HCT116 (cell line): ENCODE results near the gene NOSIP. TPM values are rescaled to one million over a fixed set of nuclear protein-coding genes. Genes with fewer than 3 reads are reported as not detected.

ENCODE experiments used
- ATAC-seq: fragments of 200-7000 bp; cut with Tn5 transposase; 2 replicates; pipeline ENCODE4 v1.9.1; 2020; ENCODE audit warnings: mild to moderate bottlenecking, moderate library complexity
- BruUV-seq: library from RNA; stranded (reverse); fragments of 400-500 nt; replicated peaks from 2 replicates; lab custom pipeline; 2021; lab: Mats Ljungman, UMichigan
- CTCF ChIA-PET: fragments of 300-600 bp; sonication (Branson Sonifier 250); formaldehyde crosslinking; loops from one replicate; lab custom pipeline; 2021; ENCODE audit warnings: antibody characterized with exemption; lab: Charles Lee
- POLR2A ChIA-PET: fragments of 300-600, 350-600 bp; sonication (Branson Sonifier 250); formaldehyde crosslinking; loops from one replicate; lab custom pipeline; 2021; ENCODE audit warnings: antibody characterized with exemption; lab: Charles Lee
- RAD21 ChIA-PET, 2 experiments: fragments of 300-600 bp; sonication (Branson Sonifier 250); formaldehyde crosslinking; loops; one replicate each; lab custom pipeline; 2023; ENCODE audit warnings: low total read pairs in 2 of 2; ENCODE audit not compliant: uncharacterized antibody in 2 of 2, unreplicated experiment in 2 of 2, low non-redundant PET in 1 of 2; lab: Charles Lee
- DNase-seq: peaks from one replicate; pipeline ENCODE4 v3.0.0-alpha.2; 2010; ENCODE audit warnings: low read depth, low spot score
- H2AFZ ChIP-seq: fragments of 200-600 bp; shearing (Covaris generic), sonication (generic); 2 replicates; pipeline ENCODE4 v1.6.1; 2017; ENCODE audit warnings: low read depth, mixed run types, mixed read lengths, antibody characterized with exemption, low read length; ENCODE audit not compliant: poor library complexity, severe bottlenecking
- H3K27ac ChIP-seq: 2 replicates; pipeline ENCODE4 v1.5.1; 2012; ENCODE audit warnings: low read depth, low read length
- H3K27me3 ChIP-seq: fragments of 200-600 bp; sonication (generic); 2 replicates; pipeline ENCODE4 v1.6.1; 2016; ENCODE audit warnings: mixed run types, low read length, mixed read lengths; ENCODE audit not compliant: insufficient read depth
- H3K36me3 ChIP-seq, 2 experiments: fragments of 200-500 bp in 1 of 2; fragments of 200-600 bp in 1 of 2; sonication (Bioruptor generic) in 1 of 2; sonication (generic) in 1 of 2; 2 replicates each; pipeline versions ENCODE4 v1.5.1 to v1.6.1; 2014 to 2016; ENCODE audit warnings: low read length in 2 of 2, inconsistent platforms in 1 of 2, mixed read lengths in 1 of 2, mixed run types in 1 of 2; ENCODE audit not compliant: insufficient read depth in 2 of 2, control insufficient read depth in 1 of 2
- H3K4me1 ChIP-seq, 2 experiments: fragments of 200-600 bp in 1 of 2; sonication (generic) in 1 of 2; 2 replicates each; pipeline versions ENCODE4 v1.5.1 to v1.6.1; 2012 to 2017; ENCODE audit warnings: low read length in 2 of 2, inconsistent platforms in 1 of 2, mild to moderate bottlenecking in 1 of 2, mixed read lengths in 1 of 2, mixed run types in 1 of 2, moderate library complexity in 1 of 2; ENCODE audit not compliant: insufficient read depth in 2 of 2, control insufficient read depth in 1 of 2
- H3K4me2 ChIP-seq: fragments of 200-600 bp; sonication (generic); 2 replicates; pipeline ENCODE4 v1.6.1; 2017; ENCODE audit warnings: mixed run types, low read length, mixed read lengths
- H3K4me3 ChIP-seq, 2 experiments: fragments of 200-600 bp in 1 of 2; sonication (generic) in 1 of 2; replicated peaks in 1 of 2; 2 replicates each; pipeline ENCODE4 v1.5.1; 2011 to 2016; ENCODE audit warnings: low read length in 2 of 2, control low read depth in 1 of 2, low read depth in 1 of 2, mild to moderate bottlenecking in 1 of 2, mixed read lengths in 1 of 2, mixed run types in 1 of 2
- H3K79me2 ChIP-seq: fragments of 200-600 bp; sonication (generic); 2 replicates; pipeline ENCODE4 v1.6.1; 2017; ENCODE audit warnings: mild to moderate bottlenecking, mixed run types, low read length, moderate library complexity, mixed read lengths; ENCODE audit not compliant: insufficient read depth
- H3K9ac ChIP-seq: fragments of 200-600 bp; sonication (generic); 2 replicates; pipeline ENCODE4 v1.6.1; 2016; ENCODE audit warnings: low read length, mixed read lengths
- H3K9me2 ChIP-seq: fragments of 200-600 bp; sonication (generic), shearing (Covaris generic); 2 replicates; pipeline ENCODE4 v1.6.1; 2017; ENCODE audit warnings: mixed run types, mild to moderate bottlenecking, moderate library complexity; ENCODE audit not compliant: insufficient read depth
- H3K9me3 ChIP-seq, 2 experiments: fragments of 200-500 bp in 1 of 2; fragments of 200-600 bp in 1 of 2; sonication (Bioruptor generic) in 1 of 2; sonication (generic) in 1 of 2; 2 replicates each; pipeline ENCODE4 v1.6.1; 2014 to 2017; ENCODE audit warnings: low read length in 2 of 2, mixed read lengths in 2 of 2, inconsistent platforms in 1 of 2, low read depth in 1 of 2, mild to moderate bottlenecking in 1 of 2, mixed run types in 1 of 2, moderate library complexity in 1 of 2; ENCODE audit not compliant: control insufficient read depth in 1 of 2, insufficient read depth in 1 of 2
- H4K20me1 ChIP-seq: fragments of 200-600 bp; sonication (generic), shearing (Covaris generic); 2 replicates; pipeline ENCODE4 v1.6.1; 2017; ENCODE audit warnings: mixed run types, mild to moderate bottlenecking, moderate library complexity; ENCODE audit not compliant: insufficient read depth
- ATF3 ChIP-seq: IDR thresholded peaks from 2 replicates; pipeline ENCODE4 v1.6.1; 2012
- CBX3 ChIP-seq: IDR thresholded peaks from 2 replicates; pipeline ENCODE4 v1.6.1; 2012; ENCODE audit warnings: low read depth
- CEBPB ChIP-seq: IDR thresholded peaks from 2 replicates; pipeline ENCODE4 v1.6.1; 2012; ENCODE audit warnings: low read depth
- CTCF ChIP-seq, 3 experiments: fragments of 200-600 bp in 1 of 3; sonication (generic) in 1 of 3; IDR thresholded peaks in 2 of 3; conservative IDR thresholded peaks in 1 of 3; 2 replicates each; pipeline ENCODE4 v1.5.1; 2012 to 2017; ENCODE audit warnings: low read depth in 2 of 3, low read length in 2 of 3, antibody characterized with exemption in 1 of 3, borderline replicate concordance in 1 of 3, control low read depth in 1 of 3, mild to moderate bottlenecking in 1 of 3, mixed read lengths in 1 of 3, mixed run types in 1 of 3, moderate library complexity in 1 of 3; ENCODE audit not compliant: insufficient read depth in 1 of 3
- EGR1 ChIP-seq: IDR thresholded peaks from 2 replicates; pipeline ENCODE4 v1.6.1; 2012; ENCODE audit warnings: low read depth
- ELF1 ChIP-seq: IDR thresholded peaks from 2 replicates; pipeline ENCODE4 v1.6.1; 2012; ENCODE audit warnings: low read depth, borderline replicate concordance
- EZH2phosphoT487 ChIP-seq: fragments of 200-600 bp; IDR thresholded peaks from 2 replicates; pipeline ENCODE4 v1.6.1; 2018; ENCODE audit warnings: antibody characterized with exemption, borderline replicate concordance
- FOSL1 ChIP-seq: IDR thresholded peaks from 2 replicates; pipeline ENCODE4 v1.6.1; 2012; ENCODE audit warnings: low read depth
- JUND ChIP-seq: IDR thresholded peaks from 2 replicates; pipeline ENCODE4 v1.6.1; 2012
- POLR2A ChIP-seq: IDR thresholded peaks from 2 replicates; pipeline ENCODE4 v1.7.0; 2011; ENCODE audit warnings: borderline replicate concordance; ENCODE audit not compliant: insufficient read depth, insufficient read length; ENCODE audit errors: extremely low read depth
- POLR2AphosphoS5 ChIP-seq: IDR thresholded peaks from 2 replicates; pipeline ENCODE4 v1.6.1; 2011; ENCODE audit warnings: mild to moderate bottlenecking, low read depth, low read length, moderate library complexity
- RAD21 ChIP-seq: IDR thresholded peaks from 2 replicates; pipeline ENCODE4 v1.6.1; 2012; ENCODE audit warnings: low read depth, mild to moderate bottlenecking
- REST ChIP-seq: IDR thresholded peaks from 2 replicates; pipeline ENCODE4 v1.6.1; 2012; ENCODE audit warnings: low read depth
- SIN3A ChIP-seq: IDR thresholded peaks from 2 replicates; pipeline ENCODE4 v1.6.1; 2012; ENCODE audit warnings: low read depth
- SP1 ChIP-seq: IDR thresholded peaks from 2 replicates; pipeline ENCODE4 v1.6.1; 2012; ENCODE audit warnings: low read depth
- SRF ChIP-seq: IDR thresholded peaks from 2 replicates; pipeline ENCODE4 v1.6.1; 2012; ENCODE audit warnings: low read depth
- YY1 ChIP-seq: IDR thresholded peaks from 2 replicates; pipeline ENCODE4 v1.6.1; 2011; ENCODE audit warnings: low read length, low read depth, moderate library complexity, mild to moderate bottlenecking; ENCODE audit not compliant: insufficient replicate concordance; ENCODE audit errors: extremely low read depth
- ZBTB33 ChIP-seq: IDR thresholded peaks from 2 replicates; pipeline ENCODE4 v1.6.1; 2011; ENCODE audit warnings: mild to moderate bottlenecking, low read length, moderate library complexity; ENCODE audit not compliant: insufficient replicate concordance; ENCODE audit errors: extremely low read depth
- ZNF274 ChIP-seq: fragments of 200-500 bp; sonication (Bioruptor generic); IDR thresholded peaks from 2 replicates; pipeline ENCODE4 v1.6.1; 2014; ENCODE audit warnings: mild to moderate bottlenecking, low read depth, low read length, inconsistent platforms
- intact Hi-C: fragments of 100-400 bp; cut with micrococcal nuclease; formaldehyde crosslinking; loops from 2 replicates; pipeline ENCODE4 v1.10.0; 2022
- total RNA-seq: library from RNA; stranded (reverse); gene quantifications from one replicate; pipeline ENCODE4 v1.2.1, GENCODE V29; 2021; ENCODE audit not compliant: unreplicated experiment

NOSIP gene
- total RNA-seq, 1 experiment from 2014 or later: 133 TPM

- no peaks in the 10 kb centered on the region for H3K27me3 ChIP-seq
- peaks cover 8% of the 10 kb centered on the region; the same call in 1 of the 2 replicates for H4K20me1 ChIP-seq
- no peak overlapping the region for H2AFZ ChIP-seq
- no peaks in the 10 kb centered on the region for H3K9me2 ChIP-seq
- no peak for DNase-seq
- no peak for ATAC-seq
- no peaks in the 10 kb centered on the region for H3K9me3 ChIP-seq
- CTCF ChIA-PET: no interaction called here
- H3K79me2 ChIP-seq: peaks cover 65% of the 10 kb centered on the region
- H3K4me2 ChIP-seq: no peak overlapping the region
- POLR2A ChIA-PET: no interaction called here
- H3K9ac ChIP-seq: no peak overlapping the region
- no TSS peak for BruUV-seq
- H3K4me3 ChIP-seq: no peak overlapping the region
- RAD21 ChIA-PET: no interaction called here
- no peak overlapping the region; the same call in 1 of the 2 replicates for H3K27ac ChIP-seq
- intact Hi-C loops: loop anchor here (5.0 kb wide), 1 partner anchor 82 kb away; the partner anchor contains the start of gene PRMT1
- peaks cover 6 to 27% of the 10 kb centered on the region in 2 experiments; a peak in 3 of 4 replicates for H3K4me1 ChIP-seq
- peaks cover 24 to 38% of the 10 kb centered on the region in 2 experiments; a peak in 3 of 4 replicates for H3K36me3 ChIP-seq
- no peak for TF ChIP-seq SP1
- no peak for TF ChIP-seq ZNF274
- TF ChIP-seq CTCF (IDR thresholded peaks at IDR 0.05 in 2 of 3, conservative IDR thresholded peaks at IDR 0.05 in 1 of 3; ENCODE audit: borderline replicate concordance in 1 of 3, insufficient read depth in 1 of 3, low read depth in 2 of 3, low read length in 2 of 3): no peak
- TF ChIP-seq SRF: no peak
- no peak for TF ChIP-seq EGR1
- no peak for TF ChIP-seq ATF3
- TF ChIP-seq SIN3A: no peak
- no peak for TF ChIP-seq YY1
- TF ChIP-seq POLR2A: no peak
- TF ChIP-seq POLR2AphosphoS5: no peak
- no peak for TF ChIP-seq ZBTB33
- no peak for TF ChIP-seq RAD21
- TF ChIP-seq ELF1: no peak
- TF ChIP-seq CEBPB: no peak
- no peak for TF ChIP-seq EZH2phosphoT487
- TF ChIP-seq JUND: no peak
- no peak for TF ChIP-seq CBX3
- TF ChIP-seq FOSL1: no peak
- TF ChIP-seq REST: no peak
Measured at GRCh38 chr19:49594993-49595818, 14.8 kb upstream of the NOSIP start.
